Right atrium auricular region (tissue), 2 donors: Measurements from ENCODE around the gene MRPS26. TPM values are rescaled to one million over a fixed set of nuclear protein-coding genes. Genes with fewer than 3 reads are reported as not detected.

Experiments
- DNase-seq: peaks from one replicate; pipeline ENCODE4 v3.0.0-alpha.2; 2019; ENCODE audit warnings: low spot score
- H3K27ac ChIP-seq, 2 donors: fragments of 200-600 bp; sonication (generic); 1 replicate in 1 of 2; 2 replicates in 1 of 2; pipeline ENCODE4 v1.5.1; 2016 to 2019
- H3K27me3 ChIP-seq, 2 donors: fragments of 200-600 bp; sonication (generic); one replicate each; pipeline versions ENCODE4 v1.5.1 to v1.6.0; 2017 to 2019
- H3K36me3 ChIP-seq: fragments of 200-600 bp; sonication (generic); one replicate; pipeline ENCODE4 v1.5.1; 2016
- H3K4me1 ChIP-seq, 2 donors: fragments of 200-600 bp; sonication (generic); one replicate each; pipeline versions ENCODE4 v1.5.1 to v1.6.0; 2017 to 2019
- H3K4me3 ChIP-seq, 2 donors: fragments of 200-600 bp; sonication (generic); 1 replicate in 1 of 2; 2 replicates in 1 of 2; pipeline ENCODE4 v1.5.1; 2017 to 2019; ENCODE audit warnings: mild to moderate bottlenecking in 1 of 2, moderate library complexity in 1 of 2
- H3K9me3 ChIP-seq, 2 donors: fragments of 200-600 bp; sonication (generic); one replicate each; pipeline ENCODE4 v1.5.1; 2019
- CTCF ChIP-seq, 2 donors: fragments of 200-600 bp; sonication (generic); IDR thresholded peaks; one replicate each; pipeline ENCODE4 v1.5.1; 2019; ENCODE audit warnings: antibody characterized with exemption in 2 of 2
- total RNA-seq, 2 donors: library from RNA; depleted of rRNA; stranded (reverse); fragments of >200 nt; gene quantifications; one replicate each; pipeline ENCODE4 v1.1.0, GENCODE V29; 2016

The MRPS26 gene
- total RNA-seq, 2 donors from 2014 or later = 44.7 to 45.4 TPM

DNA sequence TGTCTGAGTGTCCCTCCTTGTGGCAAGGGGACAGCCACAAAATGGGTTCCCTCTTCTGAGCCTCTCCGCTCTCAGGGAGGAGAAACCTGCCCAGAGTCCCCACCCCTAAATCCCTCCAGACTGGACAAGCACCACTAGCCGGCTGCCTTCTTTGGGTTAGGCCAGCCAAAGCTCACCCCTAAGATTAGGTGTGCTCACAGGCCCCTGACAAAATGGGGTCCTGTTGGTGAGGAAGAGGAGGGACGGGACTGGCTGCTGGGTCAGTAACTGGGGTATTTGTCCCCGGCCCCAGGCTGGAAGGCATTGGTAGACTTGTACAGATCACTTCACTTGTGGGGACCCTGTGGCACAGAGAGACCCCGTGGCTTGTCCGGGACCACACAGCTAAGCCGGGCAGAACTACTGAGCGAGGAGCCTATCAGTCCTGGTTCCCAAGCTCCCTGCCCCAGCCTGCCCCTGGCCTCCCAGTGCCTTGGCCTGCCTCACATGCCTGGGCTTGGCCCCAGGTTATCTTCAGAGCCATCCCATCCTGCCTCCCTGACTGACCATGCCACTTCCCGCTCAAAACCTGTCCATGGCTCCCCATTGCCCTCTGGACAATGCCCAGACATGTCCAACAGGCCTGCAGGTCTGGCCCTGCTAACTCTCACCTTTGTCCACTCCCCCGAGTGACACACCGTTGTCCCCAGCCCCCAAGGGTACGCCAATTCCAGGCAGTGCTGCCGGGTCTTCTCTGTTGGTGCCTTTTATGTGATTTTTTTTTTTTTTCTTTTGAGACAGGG, 49.2 kb downstream of the MRPS26 start:
- DNase-seq = no peak
- H3K27me3 ChIP-seq = no peaks in the 10 kb centered on the region

More for the DNA sequence above, 49.2 kb downstream of the MRPS26 start:
- Histone ChIP-seq H3K4me3 (no peak overlapping the region), H3K36me3 (no peaks in the 10 kb centered on the region), H3K4me1 (peaks cover 0 to 10% of the 10 kb centered on the region in 2 donors), H3K27ac (no peak overlapping the region), H3K9me3 (no peaks in the 10 kb centered on the region)
- TF ChIP-seq CTCF (IDR thresholded peaks at IDR 0.05) = no peak

Other genes with a start within 250 kb of the MRPS26 start
- 1 to 10 TPM; 2.9 to 4.4 TPM for gene CPXM1, start 245.4 kb upstream of the MRPS26 start, total RNA-seq
- gene C20orf141, start 231.1 kb upstream of the MRPS26 start, total RNA-seq = not detected
- gene TMEM239, start 229.7 kb upstream of the MRPS26 start, total RNA-seq = not detected
- gene PCED1A, start 205.4 kb upstream of the MRPS26 start, total RNA-seq = 10 to 100 TPM in 1 of 2 donors, 1 to 10 TPM in 1; 8.3 to 10.0 TPM
- gene VPS16, start 205.3 kb upstream of the MRPS26 start, total RNA-seq = 10 to 100 TPM; 12.8 to 16.4 TPM
- 10 to 100 TPM; 32.8 to 46.0 TPM for gene PTPRA, start 172.6 kb upstream of the MRPS26 start, total RNA-seq
- gene GNRH2, start 2.4 kb upstream of the MRPS26 start, total RNA-seq = not detected
- not detected for gene OXT, start 25.6 kb downstream of the MRPS26 start, total RNA-seq
- not detected for gene AVP, start 38.7 kb downstream of the MRPS26 start, total RNA-seq
- gene FASTKD5, start 113.8 kb downstream of the MRPS26 start, total RNA-seq = 10 to 100 TPM; 18.7 to 24.7 TPM
- 1 to 10 TPM; 4.1 to 5.0 TPM for gene UBOX5, start 113.8 kb downstream of the MRPS26 start, total RNA-seq
- gene LZTS3, start 127.5 kb downstream of the MRPS26 start, total RNA-seq = 10 to 100 TPM; 18.9 to 25.9 TPM
- gene DDRGK1, start 158.6 kb downstream of the MRPS26 start, total RNA-seq = 10 to 100 TPM; 43.8 to 48.0 TPM
- gene ITPA, start 163.4 kb downstream of the MRPS26 start, total RNA-seq = 10 to 100 TPM; 17.4 to 21.4 TPM
- gene SLC4A11, start 193.1 kb downstream of the MRPS26 start, total RNA-seq = under 1 TPM in 1 of 2 donors, not detected in 1; 0.16 TPM